GM18526 (cell line): ENCODE results near the gene RNPEP.

Experiments
- POLR2A ChIP-seq: IDR thresholded peaks from 3 replicates; pipeline ENCODE4 v1.6.1; 2011; ENCODE audit not compliant: insufficient read length; ENCODE audit errors: extremely low read depth

The RNPEP gene, protein sequence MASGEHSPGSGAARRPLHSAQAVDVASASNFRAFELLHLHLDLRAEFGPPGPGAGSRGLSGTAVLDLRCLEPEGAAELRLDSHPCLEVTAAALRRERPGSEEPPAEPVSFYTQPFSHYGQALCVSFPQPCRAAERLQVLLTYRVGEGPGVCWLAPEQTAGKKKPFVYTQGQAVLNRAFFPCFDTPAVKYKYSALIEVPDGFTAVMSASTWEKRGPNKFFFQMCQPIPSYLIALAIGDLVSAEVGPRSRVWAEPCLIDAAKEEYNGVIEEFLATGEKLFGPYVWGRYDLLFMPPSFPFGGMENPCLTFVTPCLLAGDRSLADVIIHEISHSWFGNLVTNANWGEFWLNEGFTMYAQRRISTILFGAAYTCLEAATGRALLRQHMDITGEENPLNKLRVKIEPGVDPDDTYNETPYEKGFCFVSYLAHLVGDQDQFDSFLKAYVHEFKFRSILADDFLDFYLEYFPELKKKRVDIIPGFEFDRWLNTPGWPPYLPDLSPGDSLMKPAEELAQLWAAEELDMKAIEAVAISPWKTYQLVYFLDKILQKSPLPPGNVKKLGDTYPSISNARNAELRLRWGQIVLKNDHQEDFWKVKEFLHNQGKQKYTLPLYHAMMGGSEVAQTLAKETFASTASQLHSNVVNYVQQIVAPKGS

GRCh38 chr1:201982623-201983379, at the start of gene RNPEP:
RNPEP (plus strand) TSS chr1:201982648; CDS start chr1:201982667, 19 bp downstream.
- TF ChIP-seq POLR2A, result peak; percentile 68

DNA sequence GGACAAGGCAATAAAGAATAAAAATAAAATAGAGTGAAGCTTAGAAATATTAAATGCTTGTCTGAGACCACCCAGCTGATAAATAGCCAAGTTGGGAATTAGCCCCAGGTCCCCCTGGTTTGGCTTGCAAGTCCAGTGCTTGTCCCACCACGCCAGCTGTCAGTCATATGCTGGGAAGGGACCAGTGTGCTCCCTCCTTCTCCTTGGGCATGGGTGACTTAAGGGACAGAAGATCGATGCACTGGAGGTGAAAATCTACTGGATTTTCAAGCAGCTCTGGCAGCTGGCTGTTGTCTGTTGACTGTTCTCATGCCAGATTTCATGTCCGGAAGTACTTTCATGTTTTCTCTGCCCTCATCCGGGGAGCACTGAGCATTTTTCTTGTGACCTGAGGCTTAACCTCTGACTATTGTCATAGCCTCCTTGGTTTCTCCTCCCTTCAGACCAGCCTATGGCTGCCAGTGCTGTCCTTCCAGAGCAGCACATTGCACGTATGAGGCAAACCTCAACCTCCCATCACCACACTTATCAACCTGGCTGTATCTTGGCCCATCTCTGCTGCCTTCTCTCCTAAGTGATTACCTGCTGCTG, 48.5 kb upstream of the RNPEP start:
- no peak for TF ChIP-seq POLR2A

DNA sequence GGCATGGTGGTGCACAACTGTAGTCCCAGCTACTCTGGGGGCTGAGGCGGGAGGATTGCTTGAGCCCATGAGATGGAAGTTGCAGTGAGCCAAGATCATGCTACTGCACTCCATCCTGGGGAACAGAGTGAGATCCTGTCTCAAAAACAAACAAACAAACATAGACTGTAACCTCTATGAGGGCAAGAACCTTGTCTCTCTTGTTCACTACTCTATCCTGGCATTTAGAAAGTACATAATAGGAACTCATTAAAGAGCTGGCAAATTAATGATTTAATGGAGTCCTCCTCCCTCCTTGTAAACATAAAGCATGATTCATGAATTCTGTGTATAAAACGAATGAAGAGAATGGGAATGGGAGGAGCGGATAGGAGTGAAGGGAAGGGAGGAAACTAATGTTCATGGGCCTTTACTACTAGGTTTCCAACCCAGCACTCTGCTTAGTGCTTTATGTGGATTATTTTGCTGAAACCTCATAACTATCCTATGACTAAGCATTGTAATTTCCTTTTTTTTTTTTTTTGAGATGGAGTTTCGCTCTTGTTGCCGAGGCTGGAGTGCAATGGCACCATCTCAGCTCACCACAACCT, 44.7 kb upstream of the RNPEP start:
- TF ChIP-seq POLR2A, result no peak

GRCh38 chr1:201938440-201939035, 43.9 kb upstream of the RNPEP start:
- TF ChIP-seq POLR2A, result no peak

DNA sequence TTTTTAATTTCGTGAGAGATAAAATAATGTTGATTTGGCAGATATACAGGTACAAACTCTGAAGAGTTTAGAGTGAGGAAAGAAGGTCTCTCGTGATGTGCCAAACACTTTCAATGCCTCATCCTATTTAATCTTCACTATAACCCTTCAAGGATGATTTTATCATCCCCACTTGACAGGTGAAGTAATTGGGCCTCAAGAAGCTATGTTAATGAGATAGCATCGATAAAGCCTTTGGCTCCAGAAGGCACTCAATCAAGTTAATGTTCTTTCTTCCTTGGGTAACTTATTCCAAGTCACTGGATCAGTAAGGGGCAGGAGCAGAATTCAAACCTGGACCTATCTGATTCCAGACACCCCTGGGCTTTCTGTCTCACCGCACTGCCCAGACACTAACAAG, 43.3 kb upstream of the RNPEP start:
- TF ChIP-seq POLR2A, result no peak

DNA sequence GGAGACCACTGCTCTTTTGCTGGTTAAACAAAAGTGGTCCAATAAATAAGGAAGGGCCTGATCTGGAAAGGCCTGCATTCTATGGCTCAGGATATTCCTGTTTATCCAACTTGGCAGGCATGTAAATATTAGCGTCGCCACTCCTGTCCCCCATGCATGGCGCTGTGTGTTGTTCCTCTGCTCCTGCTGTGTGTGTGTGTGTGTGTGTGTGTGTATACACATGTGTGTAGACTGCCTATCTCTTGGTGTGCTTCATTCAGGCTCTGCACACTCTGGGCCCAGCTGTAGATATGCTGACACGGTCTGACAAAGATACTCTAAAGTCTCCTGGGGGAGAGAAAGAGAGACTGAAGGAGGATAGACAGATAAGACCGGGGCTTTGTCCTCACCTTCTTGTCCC, 42.9 kb upstream of the RNPEP start:
- TF ChIP-seq POLR2A, result no peak

GRCh38 chr1:201941420-201942128, 40.9 kb upstream of the RNPEP start:
- no peak for TF ChIP-seq POLR2A

DNA sequence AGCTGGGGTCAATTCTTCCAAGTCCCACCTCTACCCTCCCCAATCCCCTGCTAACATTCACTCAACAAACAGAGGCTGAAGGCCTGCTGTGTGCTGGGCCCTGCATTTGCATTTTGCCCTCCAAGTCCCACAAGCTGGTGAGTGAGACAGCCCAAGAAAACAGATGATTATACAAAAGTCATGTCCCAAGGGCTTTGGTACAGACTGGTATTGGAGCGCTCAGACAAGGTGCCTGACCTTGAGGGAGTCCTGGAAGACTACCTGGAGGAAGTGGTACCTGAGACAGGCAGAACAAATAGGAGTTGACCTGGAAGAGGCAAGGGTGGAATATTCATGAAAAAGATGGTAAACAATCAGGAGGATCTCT, 40.3 kb upstream of the RNPEP start:
- TF ChIP-seq POLR2A, result no peak

- TF ChIP-seq POLR2A, result no peak
These were observed 38.4 kb upstream of the RNPEP start for GRCh38 chr1:201944002-201944401.

DNA sequence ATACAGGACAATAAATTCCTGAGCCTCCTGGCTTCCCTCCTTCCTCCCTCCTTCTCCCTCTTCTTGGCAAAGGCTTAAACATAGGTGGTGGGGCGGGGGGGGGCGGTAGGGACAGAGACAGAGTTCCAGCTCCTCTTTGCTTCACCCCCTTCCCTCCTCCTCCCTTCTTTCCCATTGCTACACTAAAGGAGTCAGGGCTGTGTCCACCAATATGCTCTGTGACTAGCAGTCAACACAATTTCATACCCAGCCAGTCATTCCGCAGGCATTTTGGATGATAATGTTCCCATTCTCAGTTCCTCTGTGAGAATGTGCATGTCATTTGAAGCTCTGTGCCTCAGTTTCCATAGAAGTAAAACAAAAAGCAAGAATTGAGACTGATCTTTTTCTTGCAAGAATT, 37.8 kb upstream of the RNPEP start:
- no peak for TF ChIP-seq POLR2A

- no peak for TF ChIP-seq POLR2A
These were observed 37.3 kb upstream of the RNPEP start for GRCh38 chr1:201945157-201945556.

GRCh38 chr1:201945863-201946223, 36.6 kb upstream of the RNPEP start:
- no peak for TF ChIP-seq POLR2A

DNA sequence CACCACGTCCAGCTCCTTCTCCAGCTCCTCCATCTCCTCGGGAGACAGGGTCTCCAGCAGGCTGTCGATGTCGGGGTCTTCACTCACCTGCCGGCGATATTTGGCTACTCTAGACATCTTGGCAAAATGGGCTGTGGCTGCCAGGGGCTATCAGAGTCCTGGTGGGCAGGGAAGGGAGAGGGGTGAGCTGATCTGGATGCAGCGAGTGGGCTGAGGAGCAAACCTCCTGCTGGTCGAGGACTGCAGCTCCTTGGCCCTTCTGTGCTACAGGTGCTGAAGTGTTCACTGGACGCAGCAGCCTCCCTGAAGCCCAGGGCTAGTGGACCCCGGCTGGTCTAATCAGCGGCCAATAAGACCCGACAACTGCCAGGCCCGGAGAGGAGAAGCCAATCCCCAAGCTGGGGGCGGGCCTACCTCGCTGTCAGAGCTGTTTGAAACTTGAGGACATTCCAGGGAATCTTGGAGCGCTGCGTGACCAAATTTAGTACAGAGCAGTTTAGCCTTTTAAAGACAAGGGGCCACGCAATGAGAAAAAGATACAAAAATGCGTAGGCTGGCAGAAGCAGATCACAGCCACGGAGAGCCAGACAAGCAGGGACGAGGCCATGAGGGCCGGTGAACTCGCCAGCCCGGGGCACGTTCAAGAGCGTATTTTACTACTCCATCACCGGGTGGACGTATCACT, 36.1 kb upstream of the RNPEP start, which contains the start of gene LMOD1:
Gene LMOD1 (minus strand): TSS at position 325 of the 685 bp plus-strand sequence. CDS start 208 bp downstream, at position 117.
- TF ChIP-seq POLR2A, result no peak

DNA sequence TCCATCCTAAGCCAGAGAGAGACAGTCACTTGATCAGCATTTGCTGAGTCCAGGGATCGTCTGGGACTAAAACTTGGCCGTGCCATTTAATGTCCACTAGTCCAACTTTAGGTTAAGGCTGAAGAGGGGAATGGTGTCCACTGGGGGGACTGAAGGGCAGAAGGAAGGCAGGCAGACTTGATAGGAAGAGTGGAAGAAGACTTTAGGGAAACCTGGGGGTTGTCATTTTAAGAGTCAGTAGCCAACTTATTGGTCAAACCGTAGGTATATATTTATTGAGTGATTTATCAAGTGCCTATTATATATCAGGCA, 34.8 kb upstream of the RNPEP start:
- no peak for TF ChIP-seq POLR2A
